Lower lobe of right lung (tissue), 2 donors: ENCODE measurements around the gene CTAG1A. TPM values are rescaled to one million over a fixed set of nuclear protein-coding genes. Genes with fewer than 3 reads are reported as not detected.
"Not testable (repeated sequence)": the region's sequence is repeated elsewhere in the genome, so short reads cannot be mapped to it uniquely, and the experiment has no call there.

Experiments
- ATAC-seq, 2 donors: fragments of 200-7000 bp; cut with Tn5 transposase; one replicate each; pipeline ENCODE4 v1.9.1; 2020 to 2022; ENCODE audit warnings: mild to moderate bottlenecking in 2 of 2, moderate library complexity in 2 of 2
- DNase-seq: peaks from one replicate; pipeline ENCODE4 v3.0.0-alpha.2; 2020
- H3K27ac ChIP-seq: fragments of 200-600 bp; one replicate; pipeline ENCODE4 v1.8.0; 2022
- H3K27me3 ChIP-seq: fragments of 200-600 bp; one replicate; pipeline ENCODE4 v1.8.0; 2022; ENCODE audit warnings: low read depth
- H3K36me3 ChIP-seq: fragments of 200-600 bp; one replicate; pipeline ENCODE4 v1.8.0; 2022; ENCODE audit warnings: mild to moderate bottlenecking
- H3K4me1 ChIP-seq: fragments of 200-600 bp; one replicate; pipeline ENCODE4 v1.8.0; 2022
- H3K4me3 ChIP-seq: fragments of 200-600 bp; one replicate; pipeline ENCODE4 v1.8.0; 2022; ENCODE audit warnings: mild to moderate bottlenecking
- H3K9me3 ChIP-seq: fragments of 200-600 bp; one replicate; pipeline ENCODE4 v1.8.0; 2022
- intact Hi-C: fragments of 100-400 bp; cut with DNase I; formaldehyde crosslinking; loops from one replicate; pipeline ENCODE4 v1.11.0; 2022
- total RNA-seq: library from RNA; stranded (reverse); fragmentation: NEBNext Ultra II Directional; extraction: Animal tissue kit (Norgen Biotek cat#: 25700); gene quantifications from one replicate; pipeline ENCODE4 v1.2.1, GENCODE V29; 2021
- TF ChIP-seq, protein P1 (sequence below): fragments of 200-600 bp; IDR thresholded peaks from one replicate; pipeline ENCODE4 v1.8.0; 2022; ENCODE audit warnings: antibody characterized with exemption, mild to moderate bottlenecking
- donor health status: DM: no; HTN: yes; CAD: no; lungs with severe emphysema.

CTAG1A gene
- total RNA-seq, 1 donor from 2014 or later: not detected

DNA sequence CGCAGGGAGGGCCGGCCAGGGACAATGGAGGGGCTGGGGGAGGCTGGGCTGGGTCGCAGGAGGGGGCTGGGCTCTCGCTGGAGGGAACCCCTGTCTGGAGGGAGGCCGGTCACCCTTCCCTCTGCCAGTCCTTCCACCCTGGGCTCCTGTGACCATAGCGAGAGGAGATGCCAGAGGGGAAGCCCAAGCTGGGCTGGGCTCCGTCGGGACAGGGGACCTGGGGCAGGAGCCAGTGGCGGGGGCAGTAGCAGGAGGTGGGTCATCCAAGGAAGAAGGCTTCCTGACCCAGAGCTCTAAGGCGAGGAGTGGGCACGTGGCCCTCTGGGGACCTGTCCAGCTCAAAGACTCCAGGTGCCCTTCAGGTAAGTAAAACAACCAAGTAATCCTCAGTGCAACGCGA lies 17.3 kb downstream of the CTAG1A start:
- TF ChIP-seq, protein P1, sequence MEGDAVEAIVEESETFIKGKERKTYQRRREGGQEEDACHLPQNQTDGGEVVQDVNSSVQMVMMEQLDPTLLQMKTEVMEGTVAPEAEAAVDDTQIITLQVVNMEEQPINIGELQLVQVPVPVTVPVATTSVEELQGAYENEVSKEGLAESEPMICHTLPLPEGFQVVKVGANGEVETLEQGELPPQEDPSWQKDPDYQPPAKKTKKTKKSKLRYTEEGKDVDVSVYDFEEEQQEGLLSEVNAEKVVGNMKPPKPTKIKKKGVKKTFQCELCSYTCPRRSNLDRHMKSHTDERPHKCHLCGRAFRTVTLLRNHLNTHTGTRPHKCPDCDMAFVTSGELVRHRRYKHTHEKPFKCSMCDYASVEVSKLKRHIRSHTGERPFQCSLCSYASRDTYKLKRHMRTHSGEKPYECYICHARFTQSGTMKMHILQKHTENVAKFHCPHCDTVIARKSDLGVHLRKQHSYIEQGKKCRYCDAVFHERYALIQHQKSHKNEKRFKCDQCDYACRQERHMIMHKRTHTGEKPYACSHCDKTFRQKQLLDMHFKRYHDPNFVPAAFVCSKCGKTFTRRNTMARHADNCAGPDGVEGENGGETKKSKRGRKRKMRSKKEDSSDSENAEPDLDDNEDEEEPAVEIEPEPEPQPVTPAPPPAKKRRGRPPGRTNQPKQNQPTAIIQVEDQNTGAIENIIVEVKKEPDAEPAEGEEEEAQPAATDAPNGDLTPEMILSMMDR: no peak
- intact Hi-C loops: no loop called here
- ATAC-seq (no peak), DNase-seq (no peak)
- no peaks in the 10 kb centered on the region for H3K36me3 ChIP-seq
- no peaks in the 10 kb centered on the region for H3K27me3 ChIP-seq
- H3K9me3 ChIP-seq: no peaks in the 10 kb centered on the region
- H3K4me3 ChIP-seq: no peak overlapping the region
- H3K4me1 ChIP-seq: no peaks in the 10 kb centered on the region
- no peak overlapping the region for H3K27ac ChIP-seq

DNA sequence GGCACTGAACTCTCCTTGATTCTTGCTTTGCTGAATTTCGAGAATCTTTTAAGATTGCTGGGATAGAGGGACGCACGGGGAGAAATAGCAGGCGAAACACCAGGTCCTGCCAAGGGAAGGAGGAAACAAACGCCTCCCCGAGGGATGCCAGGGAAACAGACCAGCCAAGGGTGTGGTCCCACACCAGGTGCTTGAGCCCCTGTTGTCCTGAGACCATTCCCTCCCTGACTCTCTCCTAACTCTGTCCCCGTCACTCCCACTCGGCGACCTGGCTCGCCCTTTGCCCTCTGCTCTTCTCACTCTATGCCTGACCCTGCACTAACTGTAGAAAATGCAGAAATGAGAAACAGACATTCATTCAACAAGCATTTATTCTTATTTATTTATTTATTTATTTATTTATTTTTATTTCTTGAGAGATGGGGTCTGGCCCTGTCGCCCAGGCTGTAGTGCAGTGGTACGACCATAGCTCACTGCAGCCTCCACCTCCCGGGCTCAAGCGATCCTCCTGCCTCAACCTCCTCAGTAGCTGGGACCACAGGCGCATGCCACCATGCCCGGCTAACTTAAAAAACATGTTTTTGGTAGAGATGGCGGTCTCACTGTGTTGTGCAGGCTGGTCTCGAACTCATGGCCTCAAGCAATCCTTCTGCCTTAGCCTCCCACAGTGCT lies 18.0 kb downstream of the CTAG1A start:
- intact Hi-C loops: no loop called here
- ATAC-seq: no peak
- Histone ChIP-seq H3K36me3 (no peaks in the 10 kb centered on the region), H3K9me3 (no peaks in the 10 kb centered on the region), H3K27me3 (no peaks in the 10 kb centered on the region), H3K4me1 (no peaks in the 10 kb centered on the region), H3K4me3 (no peak overlapping the region), H3K27ac (no peak overlapping the region)
- TF ChIP-seq, protein P1: no peak
- no peak for DNase-seq

DNA sequence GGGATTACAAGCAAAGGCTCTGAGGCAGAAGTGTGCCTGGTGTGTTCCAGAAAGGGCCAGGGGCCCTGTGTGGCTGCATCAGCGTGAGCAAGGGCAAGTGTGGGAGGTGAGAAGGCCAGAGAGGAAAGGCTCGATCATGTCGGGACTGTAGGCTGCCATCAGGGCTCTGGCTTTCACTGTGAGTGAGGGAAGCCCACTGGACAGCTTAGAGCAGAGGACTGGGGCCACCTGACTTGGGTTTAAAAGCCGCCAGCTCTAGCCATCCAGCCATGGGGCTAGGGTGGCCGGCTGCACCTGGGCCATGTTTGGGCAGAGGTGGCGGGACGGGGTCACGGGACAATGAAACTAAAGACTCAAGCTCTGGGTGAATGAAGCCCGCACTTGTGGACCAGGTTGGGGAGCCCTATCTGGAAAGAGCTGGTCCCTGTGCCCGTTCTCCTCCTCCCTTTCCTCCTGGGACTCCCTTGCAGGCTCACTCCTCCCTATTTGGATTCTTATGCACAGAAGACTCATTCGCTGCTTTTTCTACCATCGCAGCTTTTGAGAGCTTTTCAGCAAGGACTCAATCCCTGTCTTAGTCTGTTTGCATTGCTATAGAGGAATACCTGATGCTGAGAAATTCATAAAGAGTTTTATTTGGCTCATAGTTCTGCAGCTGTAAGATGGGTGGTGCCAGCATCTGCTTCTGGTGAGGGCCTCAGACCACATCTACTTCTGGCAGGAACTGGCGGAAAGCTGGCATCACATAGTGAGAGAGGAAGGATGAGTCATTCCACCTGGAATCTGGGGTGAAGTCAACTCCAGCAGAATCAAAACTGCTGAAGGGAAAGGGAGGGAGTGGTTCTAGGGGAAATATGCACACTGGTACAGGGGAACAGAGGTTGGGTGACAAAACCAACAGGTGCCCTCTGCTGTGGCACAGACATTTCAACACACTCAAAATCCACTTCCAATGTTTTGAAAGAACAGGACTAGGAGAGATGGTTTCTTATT lies 18.8 kb downstream of the CTAG1A start:
- Histone ChIP-seq H3K4me1 (no peaks in the 10 kb centered on the region), H3K9me3 (no peaks in the 10 kb centered on the region), H3K36me3 (no peaks in the 10 kb centered on the region), H3K27me3 (no peaks in the 10 kb centered on the region), H3K27ac (no peak overlapping the region), H3K4me3 (no peak overlapping the region)
- intact Hi-C loops: no loop called here
- TF ChIP-seq, protein P1: no peak
- ATAC-seq: peak; percentile 69 to 72
- DNase-seq: no peak

DNA sequence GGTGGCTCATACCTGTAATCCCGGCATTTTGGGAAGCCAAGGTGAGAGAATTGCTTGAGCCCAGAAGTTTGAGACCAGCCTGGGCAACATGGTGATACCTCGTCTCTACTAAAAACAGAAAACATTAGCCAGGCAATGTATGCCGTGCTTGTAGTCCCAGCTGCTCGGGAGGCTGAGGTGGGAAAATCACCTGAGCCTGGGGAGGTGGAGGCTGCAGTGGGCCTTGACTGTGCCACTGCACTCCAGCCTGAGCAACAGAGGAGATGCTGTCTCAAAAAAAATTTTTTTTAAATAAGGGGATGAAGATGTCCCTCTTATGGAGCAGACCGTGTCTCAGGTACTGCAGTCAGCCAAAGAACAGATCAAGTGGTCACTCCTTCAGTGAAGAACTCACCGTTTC lies 20.6 kb downstream of the CTAG1A start:
- no peak for DNase-seq
- Histone ChIP-seq H3K27ac (no peak overlapping the region), H3K4me3 (no peak overlapping the region), H3K4me1 (no peaks in the 10 kb centered on the region), H3K27me3 (no peaks in the 10 kb centered on the region), H3K9me3 (no peaks in the 10 kb centered on the region), H3K36me3 (no peaks in the 10 kb centered on the region)
- TF ChIP-seq, protein P1: no peak
- intact Hi-C loops: no loop called here
- ATAC-seq: no peak

- no peak overlapping the region for H3K27ac ChIP-seq
- H3K36me3 ChIP-seq: no peaks in the 10 kb centered on the region
- TF ChIP-seq, protein P1: no peak
- no peak for ATAC-seq
- no peaks in the 10 kb centered on the region for H3K9me3 ChIP-seq
- no peaks in the 10 kb centered on the region for H3K4me1 ChIP-seq
- no peak overlapping the region for H3K4me3 ChIP-seq
- intact Hi-C loops: no loop called here
- no peak for DNase-seq
- H3K27me3 ChIP-seq: no peaks in the 10 kb centered on the region
These were observed 22.4 kb downstream of the CTAG1A start for GRCh38 chrX:154607370-154607769.

DNA sequence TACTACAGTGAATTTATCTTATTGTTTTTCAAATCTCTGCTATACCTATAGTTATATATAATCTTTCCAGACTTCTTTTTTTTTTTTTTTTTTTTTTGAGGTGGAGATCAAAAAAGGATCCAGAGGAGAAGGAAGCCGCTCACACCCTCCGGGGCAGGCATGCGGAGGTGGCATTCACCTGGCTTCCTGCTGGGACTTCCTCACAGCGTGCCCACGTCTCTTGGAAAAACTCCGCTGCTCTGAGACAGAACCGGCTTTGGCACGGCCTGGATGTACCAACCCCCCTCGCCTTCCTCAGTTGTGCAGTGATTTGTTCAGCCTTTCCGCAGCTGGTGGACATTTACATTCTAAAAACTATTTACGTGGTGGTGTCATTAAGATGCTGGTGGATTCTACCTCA lies 23.0 kb downstream of the CTAG1A start:
- H3K4me1 ChIP-seq, ATAC-seq, H3K9me3 ChIP-seq, intact Hi-C loops, H3K27ac ChIP-seq, H3K36me3 ChIP-seq, DNase-seq, H3K4me3 ChIP-seq, H3K27me3 ChIP-seq: not testable (repeated sequence)

- intact Hi-C loops, H3K4me1 ChIP-seq, DNase-seq, H3K4me3 ChIP-seq, H3K27me3 ChIP-seq, H3K9me3 ChIP-seq, H3K27ac ChIP-seq, ATAC-seq, H3K36me3 ChIP-seq: not testable (repeated sequence)
These were observed 23.9 kb downstream of the CTAG1A start for GRCh38 chrX:154608823-154609222.

DNA sequence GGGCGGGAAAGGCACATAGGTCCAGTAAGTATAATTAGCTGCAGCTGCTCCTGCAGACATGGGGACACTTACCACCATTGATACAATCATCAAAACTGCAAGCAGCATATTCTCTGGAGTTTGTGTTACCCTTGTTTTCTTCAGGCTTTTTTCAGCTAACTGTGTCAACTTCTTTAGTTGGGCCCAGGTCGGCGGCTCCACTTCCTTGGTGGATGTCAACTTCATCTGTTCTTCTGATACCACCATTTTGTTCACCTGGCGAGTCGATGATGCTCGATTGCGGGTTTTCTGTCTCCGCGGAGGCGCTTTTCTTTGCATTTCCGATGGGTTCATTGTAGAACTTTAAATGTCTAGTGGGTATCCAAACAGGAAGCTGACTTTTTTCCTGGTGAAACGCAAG lies 26.2 kb downstream of the CTAG1A start:
- H3K27me3 ChIP-seq, DNase-seq, H3K4me3 ChIP-seq, ATAC-seq, H3K4me1 ChIP-seq, H3K27ac ChIP-seq, H3K9me3 ChIP-seq, intact Hi-C loops, H3K36me3 ChIP-seq: not testable (repeated sequence)
